C4-2B (cell line): ENCODE data around the gene UNC79.

ENCODE experiments used
- CTCF ChIP-seq: fragments of 450-650 bp; conservative IDR thresholded peaks from 2 replicates; pipeline ENCODE4 v1.5.1; 2017; ENCODE audit warnings: mild to moderate bottlenecking
- ZFX ChIP-seq: fragments of 450-650 bp; IDR thresholded peaks from 2 replicates; pipeline ENCODE4 v1.6.1; 2017

- TF ChIP-seq CTCF (no peak), ZFX (no peak)
Measured at GRCh38 chr14:93716002-93716745, 285.4 kb downstream of the UNC79 start.
